Transverse colon (tissue), 4 donors: ENCODE measurements around the gene SPTLC3.

Experiments used
- EP300 ChIP-seq: sonication (generic); formaldehyde crosslinking; IDR thresholded peaks from one replicate; pipeline ENCODE4 v1.6.1; 2017; ENCODE audit warnings: antibody characterized with exemption, low read depth
- POLR2A ChIP-seq: fragments of 450-650 bp; IDR thresholded peaks from one replicate; pipeline ENCODE4 v1.6.1; 2016; ENCODE audit warnings: antibody characterized with exemption, mild to moderate bottlenecking, moderate library complexity
- POLR2AphosphoS5 ChIP-seq, 3 donors: sonication (generic); formaldehyde crosslinking; IDR thresholded peaks; one replicate each; pipeline ENCODE4 v1.6.1; 2016; ENCODE audit warnings: antibody characterized with exemption in 3 of 3
- TF ChIP-seq, protein P1 (sequence below), 5 experiments: fragments of 200-600 bp in 3 of 5; fragments of 450-650 bp in 2 of 5; sonication (generic) in 3 of 5; IDR thresholded peaks; 1 replicate in 2 of 5; 2 replicates in 3 of 5; pipeline ENCODE4 v1.5.1; 2016 to 2017; ENCODE audit warnings: antibody characterized with exemption in 5 of 5, inconsistent platforms in 3 of 5, mild to moderate bottlenecking in 2 of 5, moderate library complexity in 1 of 5

DNA sequence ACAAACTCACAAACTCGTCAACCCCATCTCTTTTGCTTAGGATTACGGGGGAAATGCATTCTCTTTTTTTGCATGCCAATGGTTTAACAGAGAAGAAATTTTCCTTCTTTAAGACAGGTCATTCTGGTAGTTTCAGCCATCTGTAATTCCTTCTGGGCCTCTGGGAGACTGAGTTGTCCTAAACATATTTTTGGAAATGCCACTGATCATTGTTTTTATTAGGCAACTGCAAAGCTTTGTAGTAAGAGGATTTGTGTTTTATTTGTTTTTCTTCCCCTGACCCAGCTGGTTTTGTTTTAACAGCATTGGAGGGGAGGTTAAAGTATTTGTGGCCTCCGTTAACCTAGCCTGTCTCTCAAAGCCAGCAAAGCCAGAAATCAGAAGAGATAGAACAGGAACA, 139.2 kb downstream of the SPTLC3 start:
- TF ChIP-seq, protein P1, sequence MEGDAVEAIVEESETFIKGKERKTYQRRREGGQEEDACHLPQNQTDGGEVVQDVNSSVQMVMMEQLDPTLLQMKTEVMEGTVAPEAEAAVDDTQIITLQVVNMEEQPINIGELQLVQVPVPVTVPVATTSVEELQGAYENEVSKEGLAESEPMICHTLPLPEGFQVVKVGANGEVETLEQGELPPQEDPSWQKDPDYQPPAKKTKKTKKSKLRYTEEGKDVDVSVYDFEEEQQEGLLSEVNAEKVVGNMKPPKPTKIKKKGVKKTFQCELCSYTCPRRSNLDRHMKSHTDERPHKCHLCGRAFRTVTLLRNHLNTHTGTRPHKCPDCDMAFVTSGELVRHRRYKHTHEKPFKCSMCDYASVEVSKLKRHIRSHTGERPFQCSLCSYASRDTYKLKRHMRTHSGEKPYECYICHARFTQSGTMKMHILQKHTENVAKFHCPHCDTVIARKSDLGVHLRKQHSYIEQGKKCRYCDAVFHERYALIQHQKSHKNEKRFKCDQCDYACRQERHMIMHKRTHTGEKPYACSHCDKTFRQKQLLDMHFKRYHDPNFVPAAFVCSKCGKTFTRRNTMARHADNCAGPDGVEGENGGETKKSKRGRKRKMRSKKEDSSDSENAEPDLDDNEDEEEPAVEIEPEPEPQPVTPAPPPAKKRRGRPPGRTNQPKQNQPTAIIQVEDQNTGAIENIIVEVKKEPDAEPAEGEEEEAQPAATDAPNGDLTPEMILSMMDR (IDR thresholded peaks at IDR 0.05): no peak
- TF ChIP-seq POLR2A (no peak), EP300 (no peak), POLR2AphosphoS5 (IDR thresholded peaks at IDR 0.05) (no peak)
